SK-N-SH (cell line): ENCODE data around the gene GPX2.

ENCODE experiments used
- CHD2 ChIP-seq: fragments of 150-350 bp; IDR thresholded peaks from 2 replicates; pipeline ENCODE4 v1.6.1; 2018; ENCODE audit warnings: low read length; ENCODE audit not compliant: partially characterized antibody
- FOXJ3 ChIP-seq: sonication (generic); formaldehyde crosslinking; IDR thresholded peaks from 2 replicates; pipeline ENCODE4 v1.5.1; 2020; ENCODE audit warnings: mild to moderate bottlenecking, missing genetic modification reagents
- FOXM1 ChIP-seq: IDR thresholded peaks from 2 replicates; pipeline ENCODE4 v1.4.0; 2012; ENCODE audit warnings: low read depth, mild to moderate bottlenecking
- RCOR1 ChIP-seq: fragments of 150-350 bp; IDR thresholded peaks from 2 replicates; pipeline ENCODE4 v1.6.1; 2017; ENCODE audit warnings: antibody characterized with exemption, low read length
- REST ChIP-seq: IDR thresholded peaks from 2 replicates; pipeline ENCODE4 v1.6.1; 2012; ENCODE audit warnings: mild to moderate bottlenecking, low read depth, low read length, moderate library complexity
- TF ChIP-seq, protein P1 (sequence below): fragments of 200-600 bp; sonication (generic); IDR thresholded peaks from 2 replicates; pipeline ENCODE4 v1.6.1; 2017; ENCODE audit warnings: antibody characterized with exemption, mild to moderate bottlenecking, moderate library complexity
- TF ChIP-seq, protein P2 (sequence below): fragments of 150-350 bp; IDR thresholded peaks from 2 replicates; pipeline ENCODE4 v1.6.1; 2016; ENCODE audit warnings: mild to moderate bottlenecking, low read depth, low read length

GRCh38 chr14:64943556-64943955 lies 1.0 kb upstream of the GPX2 start:
- no peak for TF ChIP-seq CHD2
- TF ChIP-seq, protein P1, sequence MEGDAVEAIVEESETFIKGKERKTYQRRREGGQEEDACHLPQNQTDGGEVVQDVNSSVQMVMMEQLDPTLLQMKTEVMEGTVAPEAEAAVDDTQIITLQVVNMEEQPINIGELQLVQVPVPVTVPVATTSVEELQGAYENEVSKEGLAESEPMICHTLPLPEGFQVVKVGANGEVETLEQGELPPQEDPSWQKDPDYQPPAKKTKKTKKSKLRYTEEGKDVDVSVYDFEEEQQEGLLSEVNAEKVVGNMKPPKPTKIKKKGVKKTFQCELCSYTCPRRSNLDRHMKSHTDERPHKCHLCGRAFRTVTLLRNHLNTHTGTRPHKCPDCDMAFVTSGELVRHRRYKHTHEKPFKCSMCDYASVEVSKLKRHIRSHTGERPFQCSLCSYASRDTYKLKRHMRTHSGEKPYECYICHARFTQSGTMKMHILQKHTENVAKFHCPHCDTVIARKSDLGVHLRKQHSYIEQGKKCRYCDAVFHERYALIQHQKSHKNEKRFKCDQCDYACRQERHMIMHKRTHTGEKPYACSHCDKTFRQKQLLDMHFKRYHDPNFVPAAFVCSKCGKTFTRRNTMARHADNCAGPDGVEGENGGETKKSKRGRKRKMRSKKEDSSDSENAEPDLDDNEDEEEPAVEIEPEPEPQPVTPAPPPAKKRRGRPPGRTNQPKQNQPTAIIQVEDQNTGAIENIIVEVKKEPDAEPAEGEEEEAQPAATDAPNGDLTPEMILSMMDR: no peak
- no peak for TF ChIP-seq FOXM1
- TF ChIP-seq, protein P2, sequence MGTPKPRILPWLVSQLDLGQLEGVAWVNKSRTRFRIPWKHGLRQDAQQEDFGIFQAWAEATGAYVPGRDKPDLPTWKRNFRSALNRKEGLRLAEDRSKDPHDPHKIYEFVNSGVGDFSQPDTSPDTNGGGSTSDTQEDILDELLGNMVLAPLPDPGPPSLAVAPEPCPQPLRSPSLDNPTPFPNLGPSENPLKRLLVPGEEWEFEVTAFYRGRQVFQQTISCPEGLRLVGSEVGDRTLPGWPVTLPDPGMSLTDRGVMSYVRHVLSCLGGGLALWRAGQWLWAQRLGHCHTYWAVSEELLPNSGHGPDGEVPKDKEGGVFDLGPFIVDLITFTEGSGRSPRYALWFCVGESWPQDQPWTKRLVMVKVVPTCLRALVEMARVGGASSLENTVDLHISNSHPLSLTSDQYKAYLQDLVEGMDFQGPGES: no peak
- TF ChIP-seq RCOR1: no peak
- no peak for TF ChIP-seq REST
- no peak for TF ChIP-seq FOXJ3 (CRISPR knock-in tag)
